DOHH2 (cell line): Measurements from ENCODE around the gene P3H2.
"Not testable (repeated sequence)": the region's sequence is repeated elsewhere in the genome, so short reads cannot be mapped to it uniquely, and the experiment has no call there.

Experiments used
- H3F3A ChIP-seq: fragments of 200-600 bp; sonication (generic), shearing (Covaris generic); 2 replicates; pipeline ENCODE4 v1.6.0; 2016; ENCODE audit warnings: antibody characterized with exemption, mild to moderate bottlenecking; ENCODE audit not compliant: control insufficient read depth, insufficient read depth
- H3K27ac ChIP-seq: fragments of 200-600 bp; sonication (generic); 2 replicates; pipeline ENCODE4 v1.5.1; 2014; ENCODE audit warnings: low read depth, mild to moderate bottlenecking, low read length, moderate library complexity
- H3K27me3 ChIP-seq: fragments of 200-600 bp; sonication (generic); 2 replicates; pipeline ENCODE4 v1.6.1; 2014; ENCODE audit warnings: mild to moderate bottlenecking, low read length, mixed read lengths; ENCODE audit not compliant: control insufficient read depth
- H3K36me3 ChIP-seq: fragments of 200-600 bp; sonication (generic); 2 replicates; pipeline ENCODE4 v1.6.1; 2014; ENCODE audit warnings: mild to moderate bottlenecking, low read length, moderate library complexity, mixed read lengths; ENCODE audit not compliant: control insufficient read depth
- H3K4me1 ChIP-seq: fragments of 200-600 bp; sonication (generic); 2 replicates; pipeline ENCODE4 v1.6.1; 2014; ENCODE audit warnings: mild to moderate bottlenecking, low read length, mixed read lengths; ENCODE audit not compliant: control insufficient read depth
- H3K4me2 ChIP-seq: fragments of 200-600 bp; sonication (generic); 2 replicates; pipeline ENCODE4 v1.6.0; 2014; ENCODE audit warnings: mild to moderate bottlenecking, low read length, moderate library complexity
- H3K4me3 ChIP-seq: fragments of 200-600 bp; sonication (generic); 2 replicates; pipeline ENCODE4 v1.5.1; 2014; ENCODE audit warnings: mild to moderate bottlenecking, low read length, mixed read lengths
- H3K79me2 ChIP-seq: fragments of 200-600 bp; sonication (generic); 2 replicates; pipeline ENCODE4 v1.6.1; 2014; ENCODE audit warnings: mild to moderate bottlenecking, low read length, mixed read lengths; ENCODE audit not compliant: control insufficient read depth
- H3K9me2 ChIP-seq: fragments of 200-600 bp; sonication (generic); replicated peaks from 2 replicates; pipeline ENCODE4 v1.6.1; 2014; ENCODE audit warnings: mild to moderate bottlenecking, low read length, mixed read lengths; ENCODE audit not compliant: control insufficient read depth
- H3K9me3 ChIP-seq: fragments of 200-600 bp; sonication (generic); 2 replicates; pipeline ENCODE4 v1.6.1; 2014; ENCODE audit warnings: antibody characterized with exemption, low read length, mixed read lengths; ENCODE audit not compliant: control insufficient read depth, insufficient read depth
- H4K20me1 ChIP-seq: fragments of 200-600 bp; sonication (generic); 2 replicates; pipeline ENCODE4 v1.6.0; 2014; ENCODE audit warnings: low read depth, mild to moderate bottlenecking, antibody characterized with exemption, low read length, moderate library complexity; ENCODE audit not compliant: control insufficient read depth, insufficient read depth
- CTCF ChIP-seq: fragments of 200-600 bp; sonication (generic); IDR thresholded peaks from one replicate; pipeline ENCODE4 v1.5.1; 2014; ENCODE audit warnings: antibody characterized with exemption, mild to moderate bottlenecking, low read depth, low read length; ENCODE audit not compliant: poor library complexity, severe bottlenecking
- EZH2phosphoT487 ChIP-seq: fragments of 200-600 bp; sonication (generic); IDR thresholded peaks from 2 replicates; pipeline ENCODE4 v1.6.1; 2017; ENCODE audit warnings: borderline replicate concordance, mild to moderate bottlenecking, antibody characterized with exemption, low read length, moderate library complexity, mixed read lengths

P3H2 gene

GRCh38 chr3:190159902-190160435 is 39.3 kb upstream of the P3H2 start:
- H3F3A ChIP-seq, result no peaks in the 10 kb centered on the region
- TF ChIP-seq CTCF, result no peak
- TF ChIP-seq EZH2phosphoT487, result no peak
- H3K4me1 ChIP-seq, result no peaks in the 10 kb centered on the region
- no peak overlapping the region for H3K4me3 ChIP-seq
- no peaks in the 10 kb centered on the region for H3K79me2 ChIP-seq
- H3K27me3 ChIP-seq, result no peaks in the 10 kb centered on the region
- no peaks in the 10 kb centered on the region for H3K36me3 ChIP-seq
- no peaks in the 10 kb centered on the region for H3K9me2 ChIP-seq
- H3K27ac ChIP-seq, result no peak overlapping the region
- H3K4me2 ChIP-seq, result no peak overlapping the region
- H3K9me3 ChIP-seq, result no peaks in the 10 kb centered on the region
- H4K20me1 ChIP-seq, result no peaks in the 10 kb centered on the region

- H3K79me2 ChIP-seq, result no peaks in the 10 kb centered on the region
- TF ChIP-seq CTCF (no peak), EZH2phosphoT487 (no peak)
- H3F3A ChIP-seq, result no peaks in the 10 kb centered on the region
These were observed 37.6 kb upstream of the P3H2 start for GRCh38 chr3:190158261-190158660.

GRCh38 chr3:190155752-190156151 is 35.1 kb upstream of the P3H2 start:
- Histone ChIP-seq H3K9me3 (no peaks in the 10 kb centered on the region), H4K20me1 (no peaks in the 10 kb centered on the region), H3K4me1 (no peaks in the 10 kb centered on the region), H3K27me3 (no peaks in the 10 kb centered on the region), H3K36me3 (no peaks in the 10 kb centered on the region), H3K79me2 (no peaks in the 10 kb centered on the region), H3F3A (no peaks in the 10 kb centered on the region), H3K4me2 (no peak overlapping the region), H3K4me3 (no peak overlapping the region), H3K9me2 (no peaks in the 10 kb centered on the region), H3K27ac (no peak overlapping the region)
- TF ChIP-seq CTCF (no peak), EZH2phosphoT487 (no peak)

More at GRCh38 chr3:190158261-190158660, 37.6 kb upstream of the P3H2 start:
- Histone ChIP-seq H3K4me1 (no peaks in the 10 kb centered on the region), H4K20me1 (no peaks in the 10 kb centered on the region), H3K27ac (no peak overlapping the region), H3K4me3 (no peak overlapping the region), H3K36me3 (no peaks in the 10 kb centered on the region), H3K9me2 (no peaks in the 10 kb centered on the region), H3K4me2 (no peak overlapping the region), H3K27me3 (no peaks in the 10 kb centered on the region), H3K9me3 (no peaks in the 10 kb centered on the region)

DNA sequence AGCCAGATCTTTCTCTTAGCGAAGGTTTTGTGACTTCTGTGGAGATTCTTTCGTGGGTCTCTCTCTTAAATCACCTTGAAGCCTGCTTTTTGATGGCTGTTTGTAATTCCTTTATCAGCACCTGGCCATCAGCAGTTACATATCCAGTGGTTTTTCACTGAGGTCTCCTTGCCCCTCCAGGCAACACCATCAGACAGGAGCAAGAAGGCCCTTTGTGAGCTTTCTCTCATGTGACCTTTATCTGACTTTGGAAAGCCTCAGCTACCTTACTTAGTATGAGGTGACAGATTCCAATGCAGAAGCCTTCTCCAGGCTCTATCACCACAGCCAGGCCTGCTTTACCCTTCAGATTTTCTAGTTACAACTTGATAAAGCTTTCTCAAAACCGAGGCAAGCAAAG is 30.0 kb upstream of the P3H2 start:
- H3K27me3 ChIP-seq, result no peaks in the 10 kb centered on the region
- TF ChIP-seq EZH2phosphoT487 (no peak), CTCF (no peak)

GRCh38 chr3:190149830-190150619 is 29.3 kb upstream of the P3H2 start:
- H3K9me2 ChIP-seq, H3K36me3 ChIP-seq, H3K79me2 ChIP-seq, H3K27ac ChIP-seq, H3F3A ChIP-seq, H3K9me3 ChIP-seq, H3K4me1 ChIP-seq, H3K4me3 ChIP-seq, H3K27me3 ChIP-seq, H4K20me1 ChIP-seq, H3K4me2 ChIP-seq: not testable (repeated sequence)

More for the DNA sequence above, 30.0 kb upstream of the P3H2 start:
- Histone ChIP-seq H3K4me1 (no peaks in the 10 kb centered on the region), H3K27ac (no peak overlapping the region), H3F3A (no peaks in the 10 kb centered on the region), H3K9me2 (no peaks in the 10 kb centered on the region), H4K20me1 (no peaks in the 10 kb centered on the region), H3K4me3 (no peak overlapping the region), H3K36me3 (no peaks in the 10 kb centered on the region), H3K79me2 (no peaks in the 10 kb centered on the region), H3K9me3 (no peaks in the 10 kb centered on the region), H3K4me2 (no peak overlapping the region)
